ENCODE measurements around the gene RBP2.

RBP2 gene

GRCh38 chr3:139427283-139428060 lies 48.8 kb downstream of the RBP2 start:
- H3K9ac ChIP-seq = no peak overlapping the region
- no peak overlapping the region for H2AFZ ChIP-seq
- no peak overlapping the region for H3K27ac ChIP-seq
- TF ChIP-seq CTCF (IDR thresholded peaks at IDR 0.05) = peak; percentile 81
- H3K27me3 ChIP-seq (ENCODE audit: control insufficient read depth, insufficient read depth, low read length) = no peaks in the 10 kb centered on the region
- no peak overlapping the region for H3K4me2 ChIP-seq (ENCODE audit: low read length)
- H3K4me3 ChIP-seq (ENCODE audit: low read depth, low read length) = no peak overlapping the region
- no peaks in the 10 kb centered on the region for H3K4me1 ChIP-seq
- H3K79me2 ChIP-seq = no peaks in the 10 kb centered on the region
- no peaks in the 10 kb centered on the region for H3K36me3 ChIP-seq (ENCODE audit: control insufficient read depth, insufficient read depth, low read length)
- no peaks in the 10 kb centered on the region for H3K9me3 ChIP-seq (ENCODE audit: control insufficient read depth, low read length)

- Histone ChIP-seq H3K27me3 (ENCODE audit: control insufficient read depth, insufficient read depth, low read length) (no peaks in the 10 kb centered on the region), H3K4me2 (ENCODE audit: low read length) (no peak overlapping the region), H3K9ac (no peak overlapping the region), H3K36me3 (ENCODE audit: control insufficient read depth, insufficient read depth, low read length) (no peaks in the 10 kb centered on the region), H3K4me1 (no peaks in the 10 kb centered on the region), H3K79me2 (no peaks in the 10 kb centered on the region), H3K9me3 (ENCODE audit: control insufficient read depth, low read length) (no peaks in the 10 kb centered on the region), H3K4me3 (ENCODE audit: low read depth, low read length) (no peak overlapping the region), H2AFZ (no peak overlapping the region), H3K27ac (no peak overlapping the region)
- no peak for TF ChIP-seq CTCF (IDR thresholded peaks at IDR 0.05)
Measured at GRCh38 chr3:139425745-139426400, 50.4 kb downstream of the RBP2 start.

- peaks cover 2% of the 10 kb centered on the region for H3K79me2 ChIP-seq
- H2AFZ ChIP-seq = no peak overlapping the region
- no peaks in the 10 kb centered on the region for H3K4me1 ChIP-seq
- TF ChIP-seq CTCF (IDR thresholded peaks at IDR 0.05) = no peak
- H3K36me3 ChIP-seq (ENCODE audit: control insufficient read depth, insufficient read depth, low read length) = no peaks in the 10 kb centered on the region
- H3K4me3 ChIP-seq (ENCODE audit: low read depth, low read length) = no peak overlapping the region
- no peak overlapping the region for H3K27ac ChIP-seq
- no peak overlapping the region for H3K9ac ChIP-seq
- no peak overlapping the region for H3K4me2 ChIP-seq (ENCODE audit: low read length)
- H3K9me3 ChIP-seq (ENCODE audit: control insufficient read depth, low read length) = no peaks in the 10 kb centered on the region
- H3K27me3 ChIP-seq (ENCODE audit: control insufficient read depth, insufficient read depth, low read length) = no peaks in the 10 kb centered on the region
Measured at GRCh38 chr3:139423232-139423631, 53.1 kb downstream of the RBP2 start.

GRCh38 chr3:139421460-139421859 lies 54.9 kb downstream of the RBP2 start:
- no peak for TF ChIP-seq CTCF (IDR thresholded peaks at IDR 0.05)
- H3K9me3 ChIP-seq (ENCODE audit: control insufficient read depth, low read length) = no peaks in the 10 kb centered on the region
- H3K27ac ChIP-seq = no peak overlapping the region
- H3K27me3 ChIP-seq (ENCODE audit: control insufficient read depth, insufficient read depth, low read length) = no peaks in the 10 kb centered on the region
- no peaks in the 10 kb centered on the region for H3K36me3 ChIP-seq (ENCODE audit: control insufficient read depth, insufficient read depth, low read length)
- H3K4me3 ChIP-seq (ENCODE audit: low read depth, low read length) = no peak overlapping the region
- peaks cover 2% of the 10 kb centered on the region for H3K79me2 ChIP-seq
- H3K9ac ChIP-seq = no peak overlapping the region
- no peaks in the 10 kb centered on the region for H3K4me1 ChIP-seq
- no peak overlapping the region for H2AFZ ChIP-seq
- H3K4me2 ChIP-seq (ENCODE audit: low read length) = no peak overlapping the region

Data from parathyroid adenoma (tissue), 2 donors.